GM12892 (cell line): ENCODE results near the gene ORC5.
"Not testable (repeated sequence)": the region's sequence is repeated elsewhere in the genome, so short reads cannot be mapped to it uniquely, and the experiment has no call there.

Source experiments
- DNase-seq: peaks from one replicate; pipeline ENCODE4 v3.0.0; 2011; ENCODE audit not compliant: insufficient read length
- FAIRE-seq: peaks from 2 replicates; lab custom pipeline; 2011; peaks lifted over from hg19 to GRCh38; lab: Jason Lieb, UNC
- POLR2A ChIP-seq: IDR thresholded peaks from 2 replicates; pipeline ENCODE4 v1.6.1; 2011; ENCODE audit warnings: low read depth, low read length, control low read depth
- POLR2AphosphoS5 ChIP-seq: IDR thresholded peaks from 2 replicates; pipeline ENCODE4 v1.6.1; 2011; ENCODE audit warnings: low read depth, low read length, control low read depth
- TAF1 ChIP-seq: IDR thresholded peaks from 2 replicates; pipeline ENCODE4 v1.6.1; 2011; ENCODE audit warnings: low read depth, mild to moderate bottlenecking, control low read depth, low read length, borderline replicate concordance

The ORC5 gene

GRCh38 chr7:104179178-104179577 lies 28.6 kb downstream of the ORC5 start:
- FAIRE-seq (no peak), DNase-seq (no peak)
- TF ChIP-seq POLR2A, result no peak
- TF ChIP-seq TAF1, result no peak
- TF ChIP-seq POLR2AphosphoS5, result no peak

GRCh38 chr7:104177565-104178083 lies 30.2 kb downstream of the ORC5 start:
- FAIRE-seq, result not testable (repeated sequence)

GRCh38 chr7:104176332-104176731 lies 31.5 kb downstream of the ORC5 start:
- FAIRE-seq (peak; percentile 9), DNase-seq (no peak)
- TF ChIP-seq POLR2A (no peak), POLR2AphosphoS5 (no peak), TAF1 (no peak)

More at GRCh38 chr7:104177565-104178083, 30.2 kb downstream of the ORC5 start:
- not testable (repeated sequence) for DNase-seq

- TF ChIP-seq POLR2AphosphoS5, result no peak
- no peak for TF ChIP-seq POLR2A
- TF ChIP-seq TAF1, result no peak
- FAIRE-seq, result no peak
- DNase-seq, result no peak
Observed at GRCh38 chr7:104175361-104175984, 32.3 kb downstream of the ORC5 start.

GRCh38 chr7:104174798-104175197 lies 33.0 kb downstream of the ORC5 start:
- DNase-seq (no peak), FAIRE-seq (no peak)
- TF ChIP-seq POLR2A (no peak), TAF1 (no peak), POLR2AphosphoS5 (no peak)

- FAIRE-seq (no peak), DNase-seq (no peak)
- TF ChIP-seq TAF1 (no peak), POLR2AphosphoS5 (no peak), POLR2A (no peak)
Observed at GRCh38 chr7:104162081-104162480, 45.7 kb downstream of the ORC5 start.

GRCh38 chr7:104161244-104161643 lies 46.6 kb downstream of the ORC5 start:
- TF ChIP-seq TAF1 (no peak), POLR2AphosphoS5 (no peak), POLR2A (no peak)
- DNase-seq (no peak), FAIRE-seq (no peak)

- TF ChIP-seq TAF1 (no peak), POLR2A (no peak), POLR2AphosphoS5 (no peak)
- FAIRE-seq (no peak), DNase-seq (no peak)
Observed at GRCh38 chr7:104160375-104160774, 47.4 kb downstream of the ORC5 start.

- TF ChIP-seq TAF1, result no peak
- no peak for TF ChIP-seq POLR2AphosphoS5
- TF ChIP-seq POLR2A, result no peak
- FAIRE-seq, result no peak
- DNase-seq, result no peak
Observed at GRCh38 chr7:104156842-104157277, 51.0 kb downstream of the ORC5 start.

- no peak for FAIRE-seq
- no peak for DNase-seq
- no peak for TF ChIP-seq POLR2AphosphoS5
- no peak for TF ChIP-seq POLR2A
- TF ChIP-seq TAF1, result no peak
Observed at GRCh38 chr7:104153287-104153686, 54.5 kb downstream of the ORC5 start.

- FAIRE-seq (no peak), DNase-seq (no peak)
- TF ChIP-seq TAF1 (no peak), POLR2A (no peak), POLR2AphosphoS5 (no peak)
Observed at GRCh38 chr7:104152468-104152867, 55.3 kb downstream of the ORC5 start.

- TF ChIP-seq POLR2AphosphoS5, result no peak
- no peak for TF ChIP-seq POLR2A
- no peak for TF ChIP-seq TAF1
- no peak for FAIRE-seq
- DNase-seq, result no peak
Observed at GRCh38 chr7:104150470-104150869, 57.3 kb downstream of the ORC5 start.

GRCh38 chr7:104149822-104150221 lies 58.0 kb downstream of the ORC5 start:
- FAIRE-seq (no peak), DNase-seq (no peak)
- TF ChIP-seq POLR2AphosphoS5, result no peak
- no peak for TF ChIP-seq POLR2A
- TF ChIP-seq TAF1, result no peak
